ENCODE data around the gene CHSY3.

- TF ChIP-seq RAD21 (IDR thresholded peaks at IDR 0.05) (no peak), CTCF (IDR thresholded peaks at IDR 0.05; ENCODE audit: low read depth, low read length, missing input control) (no peak)
These were observed 309.3 kb downstream of the CHSY3 start for GRCh38 chr5:130213607-130214006.

Measured in liver (tissue), 3 donors.